PFSK-1 (cell line): ENCODE results near the gene ZNF528. TPM values are rescaled to one million over a fixed set of nuclear protein-coding genes. Genes with fewer than 3 reads are reported as not detected.

Source experiments
- FOXP2 ChIP-seq: optimal IDR thresholded peaks from 2 replicates; pipeline ENCODE3; 2011; ENCODE audit warnings: borderline replicate concordance, control low read depth, inconsistent platforms; ENCODE audit not compliant: insufficient read depth; ENCODE audit errors: extremely low read length, extremely low read depth
- POLR2AphosphoS5 ChIP-seq: IDR thresholded peaks from 2 replicates; pipeline ENCODE4 v1.6.1; 2012; ENCODE audit warnings: low read depth, mild to moderate bottlenecking, control low read depth, low read length, moderate library complexity
- REST ChIP-seq, 2 experiments: IDR thresholded peaks; 2 replicates each; pipeline versions ENCODE4 v1.6.1 to v1.8.0; 2011 to 2012; ENCODE audit warnings: low read depth in 2 of 2, low read length in 2 of 2, control low read depth in 1 of 2, inconsistent platforms in 1 of 2, mild to moderate bottlenecking in 1 of 2, moderate library complexity in 1 of 2; ENCODE audit not compliant: insufficient read depth in 1 of 2
- SIN3A ChIP-seq: IDR thresholded peaks from 2 replicates; pipeline ENCODE4 v1.6.1; 2012; ENCODE audit warnings: mild to moderate bottlenecking, low read length, moderate library complexity, borderline replicate concordance; ENCODE audit not compliant: insufficient read depth
- TAF1 ChIP-seq: IDR thresholded peaks from 2 replicates; pipeline ENCODE4 v1.6.1; 2012; ENCODE audit warnings: low read length, control low read depth, borderline replicate concordance; ENCODE audit not compliant: insufficient read depth
- polyA plus RNA-seq: library from polyadenylated mRNA; unstranded; fragments of >200 nt; gene quantifications from one replicate; pipeline ENCODE4 v1.2.1, GENCODE V29; 2012; ENCODE audit warnings: low read depth, missing spikeins; ENCODE audit not compliant: insufficient read length

Gene ZNF528
- 0.36 TPM for polyA plus RNA-seq

GRCh38 chr19:52397310-52398080 is at the start of gene ZNF528:
TSS of gene ZNF528 (plus strand) at chr19:52397849. CDS start at chr19:52402014, 4,165 bp downstream.
- TF ChIP-seq POLR2AphosphoS5 (no peak), FOXP2 (no peak), SIN3A (no peak), TAF1 (no peak)

- TF ChIP-seq POLR2AphosphoS5 (no peak), FOXP2 (no peak), TAF1 (no peak), SIN3A (no peak), REST (IDR thresholded peaks at IDR 0.05; ENCODE audit: insufficient read depth in 1 of 2, low read depth in 2 of 2, low read length in 2 of 2) (no peak)
These were observed 46.1 kb upstream of the ZNF528 start for GRCh38 chr19:52351512-52351911.

GRCh38 chr19:52366414-52366824 is 31.2 kb upstream of the ZNF528 start:
- no peak for TF ChIP-seq POLR2AphosphoS5
- TF ChIP-seq SIN3A: no peak
- no peak for TF ChIP-seq TAF1
- no peak for TF ChIP-seq FOXP2
- no peak for TF ChIP-seq REST (IDR thresholded peaks at IDR 0.05; ENCODE audit: insufficient read depth in 1 of 2, low read depth in 2 of 2, low read length in 2 of 2)

- TF ChIP-seq REST (IDR thresholded peaks at IDR 0.05; ENCODE audit: insufficient read depth in 1 of 2, low read depth in 2 of 2, low read length in 2 of 2): 0 out of 4 replicates have a peak, but pooled peaks of 1 of the 2 experiments have one; percentile 8
- TF ChIP-seq SIN3A: peak; percentile 67; the same call in 1 of the 2 replicates
- TF ChIP-seq POLR2AphosphoS5: peak; percentile 65
- TF ChIP-seq FOXP2: no peak
These were observed 27.9 kb upstream of the ZNF528 start, which contains the start of gene ZNF880 for GRCh38 chr19:52369559-52370340. TSS of gene ZNF880 (plus strand) at chr19:52369923. CDS start at chr19:52369966, 43 bp downstream.

- TF ChIP-seq POLR2AphosphoS5 (no peak), SIN3A (no peak), REST (IDR thresholded peaks at IDR 0.05; ENCODE audit: insufficient read depth in 1 of 2, low read depth in 2 of 2, low read length in 2 of 2) (no peak), FOXP2 (no peak), TAF1 (no peak)
These were observed 27.3 kb upstream of the ZNF528 start for GRCh38 chr19:52370341-52370710.
